Activated B cell treated with CpG ODN at 0.5 μM for 24 hours (primary cell): ENCODE data around the gene LENG1. TPM values are rescaled to one million over a fixed set of nuclear protein-coding genes. Genes with fewer than 3 reads are reported as not detected.

Experiments used
- ATAC-seq: fragments of 200-7000 bp; cut with Tn5 transposase; one replicate; pipeline ENCODE4 v1.10.0; 2021; ENCODE audit warnings: low read depth, mild to moderate bottlenecking, moderate library complexity
- CTCF ChIA-PET: fragments of 350-600 bp; sonication (Branson Sonifier 250); formaldehyde crosslinking; loops from one replicate; lab custom pipeline; 2021; ENCODE audit warnings: antibody characterized with exemption; lab: Charles Lee
- POLR2A ChIA-PET: fragments of 350-600 bp; sonication (Branson Sonifier 250); formaldehyde crosslinking; loops from one replicate; lab custom pipeline; 2021; ENCODE audit warnings: antibody characterized with exemption; lab: Charles Lee
- DNase-seq: peaks from one replicate; pipeline ENCODE4 v3.0.0; 2022
- H3K27ac Mint-ChIP-seq: one replicate; pipeline ENCODE4 v1.8.0; 2020; ENCODE audit warnings: mixed read lengths
- H3K27me3 Mint-ChIP-seq: one replicate; pipeline ENCODE4 v1.8.0; 2021; ENCODE audit warnings: mixed read lengths
- H3K36me3 Mint-ChIP-seq: one replicate; pipeline ENCODE4 v1.8.0; 2021; ENCODE audit warnings: low read depth, mixed read lengths
- H3K4me1 Mint-ChIP-seq: one replicate; pipeline ENCODE4 v1.8.0; 2021; ENCODE audit warnings: mixed read lengths
- H3K4me3 Mint-ChIP-seq: one replicate; pipeline ENCODE4 v1.8.0; 2020; ENCODE audit warnings: mild to moderate bottlenecking, mixed read lengths
- H3K9me3 Mint-ChIP-seq: one replicate; pipeline ENCODE4 v1.8.0; 2020; ENCODE audit warnings: mixed read lengths
- CTCF ChIP-seq: fragments of 200-600 bp; IDR thresholded peaks from one replicate; pipeline ENCODE4 v1.8.0; 2022; ENCODE audit warnings: antibody characterized with exemption, mild to moderate bottlenecking
- intact Hi-C: fragments of 100-400 bp; cut with micrococcal nuclease; formaldehyde crosslinking; loops from one replicate; pipeline ENCODE4 v1.15.1; 2024
- total RNA-seq: library from RNA; stranded (reverse); gene quantifications from 2 replicates; pipeline ENCODE4 v1.2.3, GENCODE V29; 2022

LENG1 gene
- total RNA-seq, 1 donor from 2014 or later: 8.3 TPM

GRCh38 chr19:54114340-54115108, 45.0 kb downstream of the LENG1 start:
- ATAC-seq: no peak
- TF ChIP-seq CTCF: no peak
- Mint-ChIP-seq H3K27ac (peak overlapping the region; percentile 98), H3K4me1 (peaks cover 36% of the 10 kb centered on the region), H3K4me3 (peak overlapping the region; percentile 94), H3K36me3 (peaks cover 42% of the 10 kb centered on the region), H3K9me3 (no peaks in the 10 kb centered on the region), H3K27me3 (no peaks in the 10 kb centered on the region)
- CTCF ChIA-PET: interaction anchor here (0.6 to 1.0 kb wide), 2 partner anchors 22 to 23 kb away, joined by 3 to 4 read pairs; partner anchors contain the start of gene CNOT3
- POLR2A ChIA-PET: interaction anchor here (0.5 to 3.1 kb wide), 16 partner anchors 8 to 1485 kb away, joined by 3 to 61 read pairs (median 4); partner anchors contain the start of genes CNOT3, FIZ1, LENG1 and LENG8
- intact Hi-C loops: loop anchor here (1.0 to 5.0 kb wide), 8 partner anchors 12 to 1293 kb away; partner anchors contain the start of genes CNOT3, LENG1, LENG8 and MYADM
- DNase-seq: no peak

GRCh38 chr19:54109651-54110050, 49.9 kb downstream of the LENG1 start:
- Mint-ChIP-seq H3K36me3 (peaks cover 62% of the 10 kb centered on the region), H3K27ac (no peak overlapping the region), H3K4me3 (no peak overlapping the region), H3K4me1 (peaks cover 9% of the 10 kb centered on the region), H3K27me3 (no peaks in the 10 kb centered on the region), H3K9me3 (no peaks in the 10 kb centered on the region)
- no peak for DNase-seq
- ChIA-PET POLR2A (no interaction called here), CTCF (no interaction called here)
- TF ChIP-seq CTCF: no peak
- intact Hi-C loops: no loop called here
- ATAC-seq: no peak

GRCh38 chr19:54108496-54108895, 51.0 kb downstream of the LENG1 start:
- H3K27ac Mint-ChIP-seq: no peak overlapping the region
- no peaks in the 10 kb centered on the region for H3K9me3 Mint-ChIP-seq
- POLR2A ChIA-PET: no interaction called here
- peaks cover 62% of the 10 kb centered on the region for H3K36me3 Mint-ChIP-seq
- no peak for ATAC-seq
- intact Hi-C loops: no loop called here
- DNase-seq: no peak
- no peak for TF ChIP-seq CTCF
- H3K4me1 Mint-ChIP-seq: peaks cover 4% of the 10 kb centered on the region
- no peak overlapping the region for H3K4me3 Mint-ChIP-seq
- H3K27me3 Mint-ChIP-seq: no peaks in the 10 kb centered on the region
- CTCF ChIA-PET: no interaction called here

- peaks cover 60% of the 10 kb centered on the region for H3K36me3 Mint-ChIP-seq
- intact Hi-C loops: no loop called here
- ATAC-seq (no peak), DNase-seq (no peak)
- H3K4me1 Mint-ChIP-seq: peaks cover 8% of the 10 kb centered on the region
- no peaks in the 10 kb centered on the region for H3K9me3 Mint-ChIP-seq
- no peak overlapping the region for H3K27ac Mint-ChIP-seq
- ChIA-PET POLR2A (no interaction called here), CTCF (no interaction called here)
- no peaks in the 10 kb centered on the region for H3K27me3 Mint-ChIP-seq
- TF ChIP-seq CTCF: no peak
- H3K4me3 Mint-ChIP-seq: no peak overlapping the region
Measured at GRCh38 chr19:54107876-54108490, 51.5 kb downstream of the LENG1 start.

- H3K36me3 Mint-ChIP-seq: peaks cover 61% of the 10 kb centered on the region
- TF ChIP-seq CTCF: no peak
- H3K9me3 Mint-ChIP-seq: no peaks in the 10 kb centered on the region
- CTCF ChIA-PET: no interaction called here
- POLR2A ChIA-PET: interaction anchor here (0.8 kb wide), 1 partner anchor 9 kb away, joined by 4 read pairs; the partner anchor contains the start of genes PRPF31 and TFPT
- H3K4me3 Mint-ChIP-seq: no peak overlapping the region
- no peak for DNase-seq
- intact Hi-C loops: no loop called here
- H3K4me1 Mint-ChIP-seq: peaks cover 15% of the 10 kb centered on the region
- no peaks in the 10 kb centered on the region for H3K27me3 Mint-ChIP-seq
- no peak overlapping the region for H3K27ac Mint-ChIP-seq
- ATAC-seq: no peak
Measured at GRCh38 chr19:54106716-54107115, 52.8 kb downstream of the LENG1 start.
